COLO668 (cell line): ENCODE data around the gene EHD3.

ENCODE experiments used
- DNase-seq: peaks from one replicate; lab custom pipeline; 2025; ENCODE audit not compliant: unreplicated experiment; lab: John Stamatoyannopoulos, UW

The EHD3 gene

DNA sequence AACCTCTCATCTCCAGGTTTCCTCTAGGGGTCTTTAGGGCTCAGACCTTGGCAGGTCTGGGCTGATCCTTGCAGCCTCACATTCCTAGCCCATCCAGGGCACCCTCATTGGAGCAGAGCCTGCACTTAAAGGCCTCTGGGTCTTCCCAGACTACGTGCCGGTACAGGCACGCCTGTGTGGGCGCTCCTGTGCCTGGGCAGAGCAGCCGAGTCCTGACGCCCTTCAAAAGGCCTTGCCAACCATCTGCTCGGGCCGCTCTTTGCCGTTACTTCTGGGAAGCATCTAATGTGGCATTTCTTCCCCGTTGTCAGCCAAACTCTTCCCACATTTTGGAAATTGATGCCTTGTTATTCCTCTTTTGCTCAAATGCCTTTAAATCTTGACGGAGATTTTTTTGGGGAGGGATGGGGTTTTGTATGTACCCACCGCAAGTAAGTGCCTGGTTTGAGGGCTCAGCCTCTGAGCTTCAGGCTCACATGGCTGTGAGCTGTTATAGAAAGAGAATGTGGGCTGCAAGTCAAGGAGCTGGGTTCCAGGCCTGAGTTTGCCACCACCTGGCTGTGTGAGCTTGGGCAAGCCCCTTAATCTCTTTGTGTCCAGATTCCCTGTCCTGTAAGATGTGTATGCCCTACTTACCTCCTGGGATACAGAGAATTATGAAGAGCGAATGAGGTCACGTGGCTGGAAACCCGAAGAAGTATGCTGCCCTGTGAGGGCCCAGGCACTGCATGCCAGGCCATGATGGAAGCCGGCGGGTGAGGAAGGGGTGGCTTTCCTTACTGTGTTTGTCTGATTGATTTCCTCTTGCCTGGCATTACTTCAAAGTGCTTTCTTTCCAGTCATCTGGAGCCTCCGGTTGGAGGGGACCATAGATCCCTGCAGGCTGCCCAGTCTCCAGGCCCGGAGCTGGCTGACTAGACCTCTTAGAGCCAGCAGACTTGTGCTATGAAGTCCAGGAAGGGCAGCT is 20.6 kb downstream of the EHD3 start:
- DNase-seq = no peak

- peak; percentile 64 for DNase-seq
These were observed 22.1 kb downstream of the EHD3 start for GRCh38 chr2:31255911-31256571.

DNA sequence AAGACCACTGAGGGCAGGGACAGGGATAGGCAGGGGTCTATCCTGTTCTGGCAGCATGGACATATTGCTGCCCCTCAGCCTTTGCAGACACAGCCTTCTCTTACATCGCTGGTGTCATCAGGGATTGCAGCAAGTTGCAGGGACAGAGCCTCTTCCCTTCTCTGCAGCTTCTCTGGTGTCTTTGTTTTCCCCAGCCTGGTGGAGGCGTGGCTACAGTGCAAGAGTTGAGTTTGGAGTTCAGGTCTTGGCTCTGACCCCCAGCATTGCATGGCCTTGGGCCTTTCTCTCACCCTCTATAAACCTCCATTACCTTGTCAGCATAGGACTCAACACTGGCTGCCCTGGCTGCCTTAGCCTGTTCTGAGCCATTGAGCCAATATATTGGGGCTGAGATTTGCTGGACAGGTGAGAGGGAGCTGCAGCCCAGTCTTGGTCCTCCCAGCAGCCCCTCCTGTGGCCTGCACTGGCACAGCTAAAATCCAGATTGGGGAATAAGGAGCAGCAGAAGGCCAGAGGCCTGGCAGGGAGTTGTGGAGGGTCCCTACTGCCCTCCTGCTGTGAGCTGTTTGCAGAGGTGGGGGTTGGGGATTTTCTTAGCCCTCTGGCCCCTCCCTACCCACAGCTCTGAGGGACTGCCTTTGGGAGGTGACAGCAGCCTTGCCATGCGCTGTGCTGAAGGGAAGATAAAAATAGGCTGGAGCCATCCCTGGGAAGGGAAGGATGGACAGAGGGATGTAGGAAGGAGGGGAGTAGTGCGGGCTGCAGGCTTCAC is 22.8 kb downstream of the EHD3 start:
- DNase-seq = peak; percentile 73

- no peak for DNase-seq
These were observed 24.4 kb downstream of the EHD3 start for GRCh38 chr2:31258351-31258750.

DNA sequence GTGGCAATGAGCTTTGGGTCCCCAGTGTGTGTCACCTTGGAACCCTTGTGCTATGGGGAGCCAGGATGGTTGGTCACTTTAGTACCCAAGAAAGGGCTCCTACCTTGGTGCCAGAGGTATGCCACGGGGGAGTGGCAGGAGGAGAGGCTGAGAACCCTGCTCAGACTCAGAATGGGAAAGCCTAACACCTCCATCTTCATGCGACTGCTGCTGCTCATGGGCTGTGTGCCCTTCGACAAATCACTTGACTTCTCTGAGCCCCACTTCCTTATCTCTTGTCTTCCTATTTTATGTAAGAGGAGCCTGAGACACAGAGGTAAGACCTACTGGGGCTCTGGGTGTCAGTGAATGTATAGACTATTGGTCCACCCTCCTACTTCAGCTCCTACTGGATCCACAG is 25.1 kb downstream of the EHD3 start:
- no peak for DNase-seq

DNA sequence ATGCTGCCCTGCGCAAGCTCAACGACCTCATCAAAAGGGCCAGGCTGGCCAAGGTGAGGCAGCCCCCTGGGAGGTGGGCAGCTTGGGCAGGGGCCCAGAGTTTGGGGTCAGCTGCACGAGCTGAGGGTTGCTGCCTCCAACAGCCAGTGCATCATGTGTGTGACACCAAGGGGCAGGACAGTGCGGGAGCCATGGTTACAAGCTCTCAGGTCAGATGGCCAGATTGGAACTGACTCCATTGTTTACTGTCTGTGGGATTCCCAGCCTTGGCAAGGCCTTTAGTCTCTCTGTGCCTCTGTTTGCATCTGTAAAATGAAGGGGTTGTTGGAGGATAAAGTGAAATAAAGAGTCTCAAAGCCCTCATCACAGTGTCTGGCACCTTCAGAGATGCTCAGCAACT is 26.9 kb downstream of the EHD3 start:
- DNase-seq = no peak

- no peak for DNase-seq
These were observed 29.8 kb downstream of the EHD3 start for GRCh38 chr2:31263636-31264190.

GRCh38 chr2:31265234-31265633 is 31.3 kb downstream of the EHD3 start:
- no peak for DNase-seq

- DNase-seq = no peak
These were observed 32.9 kb downstream of the EHD3 start for GRCh38 chr2:31266804-31267203.

- DNase-seq = no peak
These were observed 33.6 kb downstream of the EHD3 start for GRCh38 chr2:31267437-31268120.

DNA sequence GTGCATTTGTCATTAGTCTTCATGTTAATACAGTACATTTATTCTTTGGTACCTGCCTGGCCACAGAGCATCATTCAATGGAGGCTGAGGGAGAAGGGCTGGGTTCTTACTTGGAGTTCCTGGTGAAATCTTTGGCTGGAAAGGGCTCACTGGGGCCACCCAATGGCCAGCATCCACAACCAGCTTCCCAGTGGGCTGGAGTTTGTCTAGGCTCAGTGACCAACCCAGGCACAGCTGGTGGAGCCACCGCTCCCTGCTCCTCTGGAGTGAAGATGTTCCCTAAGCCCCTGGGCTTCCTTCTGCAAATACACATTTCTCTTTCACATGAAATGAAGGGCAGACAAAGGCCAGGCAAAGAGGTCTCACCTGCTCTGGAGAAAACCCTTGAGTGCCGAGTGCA is 34.4 kb downstream of the EHD3 start:
- no peak for DNase-seq

DNA sequence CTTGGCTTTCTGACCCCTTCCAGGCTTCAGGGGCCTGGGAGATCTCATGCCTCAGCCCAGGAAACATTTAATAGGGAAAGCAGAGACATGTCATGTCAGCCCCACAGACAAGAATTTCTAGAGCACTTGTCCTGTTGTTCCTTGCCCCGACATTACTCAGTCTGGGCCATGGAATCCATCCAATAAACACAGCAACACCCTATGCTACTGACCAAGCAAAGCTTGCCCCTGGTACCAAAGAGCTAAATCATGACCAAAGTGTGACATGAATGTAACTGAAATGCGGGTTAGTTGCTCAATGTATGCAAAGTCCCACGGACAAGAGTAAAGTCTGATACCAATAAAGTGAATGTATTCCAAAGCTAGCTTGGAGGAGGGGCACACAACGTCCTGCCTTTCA is 35.1 kb downstream of the EHD3 start:
- DNase-seq = no peak

DNA sequence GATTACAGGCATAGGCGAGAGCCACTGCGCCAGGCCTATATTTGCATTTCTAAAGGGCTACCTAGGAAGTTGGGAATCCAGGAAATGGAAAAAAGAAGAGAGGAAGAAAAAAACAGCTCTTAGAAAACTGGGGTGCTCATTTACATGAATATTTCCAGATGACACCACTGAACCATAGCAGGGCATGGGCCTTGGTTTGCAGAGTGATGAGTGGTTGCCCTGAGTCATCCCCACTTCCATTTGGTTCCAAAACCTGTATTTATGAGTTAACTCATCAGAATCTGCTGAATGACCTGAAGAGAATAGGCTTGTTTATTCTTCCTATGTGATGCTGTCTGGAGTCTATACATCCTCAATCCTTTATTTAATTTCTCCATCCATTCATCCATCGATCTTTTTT is 36.2 kb downstream of the EHD3 start:
- DNase-seq = no peak

- no peak for DNase-seq
These were observed 36.9 kb downstream of the EHD3 start for GRCh38 chr2:31270822-31271231.

GRCh38 chr2:31271851-31272267 is 37.9 kb downstream of the EHD3 start:
- no peak for DNase-seq

DNA sequence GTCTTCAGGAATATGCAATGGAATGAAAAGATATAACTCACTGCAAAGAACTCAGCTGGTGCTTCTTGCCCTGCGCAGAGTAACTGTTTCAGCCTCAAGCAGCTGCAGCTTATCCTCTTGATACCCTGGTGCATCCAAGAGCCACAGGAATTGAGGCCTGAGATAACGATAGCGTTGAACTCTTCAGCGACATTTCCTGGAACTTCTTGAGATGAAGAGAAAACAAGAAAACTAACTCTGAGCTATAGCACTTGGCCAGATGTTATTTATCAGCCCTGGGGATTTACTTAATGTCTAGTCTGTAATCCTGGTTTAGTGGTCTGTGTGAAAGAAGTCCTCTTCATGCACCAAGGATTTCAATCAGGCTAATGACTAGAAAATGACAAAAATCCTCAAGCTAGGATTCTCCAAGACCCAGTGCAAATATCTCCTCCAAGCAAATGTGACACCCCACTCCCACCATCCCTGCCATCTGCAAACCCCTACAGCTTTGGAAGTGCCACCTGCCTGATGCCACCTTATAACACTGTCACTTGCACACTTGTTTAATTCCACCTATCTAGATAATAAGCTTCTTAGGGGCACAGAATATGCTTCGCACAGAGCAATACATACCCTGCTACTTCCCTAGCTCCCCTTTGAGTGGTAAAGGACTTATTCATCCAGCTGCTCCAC is 40.6 kb downstream of the EHD3 start:
- no peak for DNase-seq

DNA sequence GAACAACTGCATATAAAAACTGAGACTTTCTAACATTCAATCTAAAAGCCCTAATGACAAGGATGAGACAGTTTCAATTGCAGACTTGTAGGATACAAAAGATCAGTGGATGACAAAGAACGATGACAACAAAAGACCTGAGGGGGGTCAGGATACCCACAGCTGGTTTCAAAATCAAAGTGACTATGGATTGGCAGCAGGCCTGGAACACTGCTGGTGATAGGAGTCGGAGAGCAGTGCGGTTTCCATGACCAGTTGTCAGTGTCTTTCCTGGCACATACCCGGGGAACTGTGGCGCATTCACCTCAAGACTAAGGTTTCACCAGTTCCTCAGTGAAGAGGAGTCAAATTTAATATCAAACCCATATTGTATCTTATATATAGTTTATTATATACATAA is 42.0 kb downstream of the EHD3 start:
- DNase-seq = no peak

DNA sequence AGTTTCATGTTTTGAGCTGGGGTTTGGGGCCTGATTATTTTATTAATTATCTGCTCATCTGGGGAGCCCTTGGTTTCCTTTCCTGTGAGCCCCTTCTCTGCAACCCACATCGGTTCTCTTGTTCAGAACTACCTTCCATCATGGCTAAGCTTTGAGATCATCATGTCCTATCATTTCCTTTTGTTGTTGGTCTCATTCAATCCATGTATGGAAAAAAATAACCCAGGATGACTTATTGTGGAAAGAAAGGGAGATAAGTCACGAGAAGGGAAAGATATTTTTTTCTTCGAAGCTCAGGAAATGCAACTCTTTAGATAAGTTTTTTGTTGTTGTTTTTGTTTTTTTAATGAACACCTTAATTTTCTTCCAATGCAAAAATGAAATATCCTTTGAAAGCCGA is 43.7 kb downstream of the EHD3 start:
- no peak for DNase-seq

GRCh38 chr2:31282634-31283033 is 48.7 kb downstream of the EHD3 start:
- no peak for DNase-seq
